GM20431 (cell line): Measurements from ENCODE around the gene GLT8D2.
"Not testable (repeated sequence)": the region's sequence is repeated elsewhere in the genome, so short reads cannot be mapped to it uniquely, and the experiment has no call there.

Source experiments
- in situ Hi-C: fragments of 300-500 bp; cut with MseI, MboI; formaldehyde crosslinking; loops from one replicate; pipeline ENCODE4 v1.15.0; 2020; ENCODE audit warnings: low sequenced_read_pairs; ENCODE audit not compliant: unreplicated experiment

GLT8D2 gene

GRCh38 chr12:104054681-104055346, 4.8 kb upstream of the GLT8D2 start:
- in situ Hi-C loops: no loop called here

GRCh38 chr12:104050436-104050835, 449 bp upstream of the GLT8D2 start:
- in situ Hi-C loops: no loop called here

- in situ Hi-C loops: no loop called here
Measured at GRCh38 chr12:104049278-104049902, 597 bp downstream of the GLT8D2 start.

- in situ Hi-C loops: no loop called here
Measured at GRCh38 chr12:104048811-104049210, 1.2 kb downstream of the GLT8D2 start.

DNA sequence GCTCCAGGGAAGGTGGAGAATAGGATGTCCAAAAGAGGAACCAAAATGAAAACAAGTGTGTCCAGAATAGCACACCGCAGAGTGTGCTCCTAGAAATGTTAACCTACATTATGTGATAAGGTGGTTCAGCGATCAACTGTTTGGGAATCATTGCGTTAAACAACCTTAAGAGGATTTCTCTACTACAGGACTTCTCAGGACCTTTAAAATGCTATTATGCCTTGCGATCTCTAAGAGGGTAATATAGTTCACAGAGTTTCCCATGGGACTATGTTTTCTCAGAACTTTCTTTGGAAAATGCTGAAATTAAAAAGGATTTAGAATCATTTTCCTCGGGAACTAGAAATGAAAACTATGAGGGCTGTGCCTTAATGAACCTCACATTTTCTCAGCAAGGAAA, 1.8 kb downstream of the GLT8D2 start:
- in situ Hi-C loops: no loop called here

DNA sequence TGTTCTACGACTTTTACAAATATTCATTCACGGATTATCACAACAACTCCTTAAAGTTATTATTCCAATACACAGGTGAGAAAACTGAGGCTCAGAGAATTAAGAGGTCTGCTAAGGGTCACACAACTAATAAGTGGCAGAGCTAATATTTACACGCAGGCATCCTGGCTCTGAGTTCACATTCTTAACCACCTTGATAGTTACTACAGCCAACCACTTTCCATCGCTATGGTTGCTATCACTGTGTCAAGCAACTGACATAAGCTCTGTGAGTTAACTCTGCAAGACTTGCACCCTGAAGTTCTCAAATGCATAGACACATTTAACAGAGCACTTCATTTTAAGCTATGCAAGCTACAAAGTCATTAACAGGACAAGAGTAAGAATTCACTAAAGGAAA, 3.7 kb downstream of the GLT8D2 start:
- in situ Hi-C loops: no loop called here

GRCh38 chr12:104044158-104044557, 5.8 kb downstream of the GLT8D2 start:
- in situ Hi-C loops: no loop called here

GRCh38 chr12:104042580-104042979, 7.4 kb downstream of the GLT8D2 start:
- in situ Hi-C loops: no loop called here

- in situ Hi-C loops: not testable (repeated sequence)
Measured at GRCh38 chr12:104039769-104040168, 10.2 kb downstream of the GLT8D2 start.

- in situ Hi-C loops: not testable (repeated sequence)
Measured at GRCh38 chr12:104036143-104036542, 13.8 kb downstream of the GLT8D2 start.

DNA sequence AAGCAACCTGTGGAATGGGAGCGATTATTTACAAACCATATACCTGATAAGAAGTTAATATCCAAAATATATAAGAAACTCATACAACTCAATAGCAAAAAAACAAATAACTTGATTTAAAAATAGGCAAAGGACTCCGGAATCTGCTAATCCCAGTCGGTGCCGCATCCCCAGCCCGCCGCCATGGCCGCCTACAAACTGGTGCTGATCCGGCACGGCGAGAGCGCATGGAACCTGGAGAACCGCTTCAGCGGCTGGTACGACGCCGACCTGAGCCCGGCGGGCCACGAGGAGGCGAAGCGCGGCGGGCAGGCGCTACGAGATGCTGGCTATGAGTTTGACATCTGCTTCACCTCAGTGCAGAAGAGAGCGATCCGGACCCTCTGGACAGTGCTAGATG, 19.4 kb downstream of the GLT8D2 start:
- in situ Hi-C loops: not testable (repeated sequence)

DNA sequence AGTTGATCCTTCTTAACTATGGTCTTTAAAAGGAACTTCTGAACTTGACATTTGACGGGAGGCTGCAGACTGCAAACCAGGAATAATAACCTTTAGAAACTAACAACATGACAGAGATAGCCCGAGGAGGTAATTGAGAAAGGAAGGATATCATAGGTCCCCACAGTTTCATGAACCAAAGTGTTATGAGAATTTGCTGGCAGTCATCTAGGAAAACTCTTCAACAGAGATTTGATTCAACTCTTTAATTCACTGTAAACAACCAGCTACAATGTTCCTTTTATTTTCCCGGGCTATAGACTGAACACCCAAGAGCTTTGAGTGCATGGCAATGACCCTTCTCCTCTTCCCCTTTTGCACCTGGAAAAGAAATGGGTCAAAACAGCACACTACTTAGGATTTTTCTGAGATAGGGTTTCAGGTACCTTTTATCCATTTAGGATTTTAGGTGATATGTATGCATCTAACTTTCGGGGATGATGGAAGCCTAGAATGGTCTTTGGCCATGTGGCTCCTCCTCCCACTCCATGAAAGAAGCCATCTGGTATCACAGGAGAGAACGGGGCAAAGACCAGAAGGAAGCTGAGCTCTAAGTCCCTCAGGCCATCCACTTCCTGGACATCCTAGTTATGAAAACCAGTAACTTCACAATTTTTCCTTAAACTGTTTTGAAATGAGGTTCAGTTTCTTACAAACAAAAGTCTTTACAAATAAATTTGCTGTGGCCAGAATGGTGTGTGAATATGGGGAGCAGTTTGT, 23.0 kb downstream of the GLT8D2 start:
- in situ Hi-C loops: no loop called here

DNA sequence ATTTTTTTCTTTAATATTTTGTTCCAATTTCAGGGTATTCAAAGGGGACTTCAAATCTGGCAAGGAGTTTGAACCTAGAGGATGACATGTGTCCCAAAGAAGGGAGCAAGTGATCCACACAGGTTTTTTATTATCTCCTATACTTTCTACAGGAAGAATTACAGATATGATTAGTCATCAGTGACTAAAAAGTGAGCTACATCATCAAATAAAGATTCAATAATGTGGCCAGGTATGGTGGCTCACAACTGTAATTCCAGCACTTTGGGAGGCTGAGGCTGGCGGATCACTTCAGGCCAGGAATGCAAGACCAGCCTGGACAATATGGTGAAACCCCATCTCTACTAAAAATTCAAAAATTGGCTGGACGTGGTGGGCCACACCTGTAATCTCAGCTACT, 24.2 kb downstream of the GLT8D2 start:
- in situ Hi-C loops: no loop called here

GRCh38 chr12:104024348-104024747, 25.6 kb downstream of the GLT8D2 start:
- in situ Hi-C loops: no loop called here

- in situ Hi-C loops: no loop called here
Measured at GRCh38 chr12:104023710-104024109, 26.3 kb downstream of the GLT8D2 start.

DNA sequence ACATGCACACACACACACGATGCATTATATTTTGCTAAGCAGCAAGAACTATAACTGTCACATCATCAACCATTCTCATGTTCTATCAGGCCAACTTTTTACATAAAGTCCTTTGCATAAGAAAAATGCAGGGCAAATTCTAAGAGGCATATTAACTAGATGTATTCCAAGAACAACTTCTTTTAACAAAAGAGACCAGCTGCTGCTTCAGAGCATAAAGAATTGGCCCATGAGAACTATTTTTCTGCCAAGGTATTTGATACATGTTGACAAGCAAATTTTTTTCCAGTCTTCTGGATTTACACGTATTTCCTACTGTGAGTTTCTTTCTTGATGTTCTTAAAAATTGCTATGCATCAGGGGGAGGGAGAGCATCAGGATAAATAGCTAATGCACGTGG, 27.2 kb downstream of the GLT8D2 start:
- in situ Hi-C loops: no loop called here

- in situ Hi-C loops: not testable (repeated sequence)
Measured at GRCh38 chr12:104021862-104022261, 28.1 kb downstream of the GLT8D2 start.

DNA sequence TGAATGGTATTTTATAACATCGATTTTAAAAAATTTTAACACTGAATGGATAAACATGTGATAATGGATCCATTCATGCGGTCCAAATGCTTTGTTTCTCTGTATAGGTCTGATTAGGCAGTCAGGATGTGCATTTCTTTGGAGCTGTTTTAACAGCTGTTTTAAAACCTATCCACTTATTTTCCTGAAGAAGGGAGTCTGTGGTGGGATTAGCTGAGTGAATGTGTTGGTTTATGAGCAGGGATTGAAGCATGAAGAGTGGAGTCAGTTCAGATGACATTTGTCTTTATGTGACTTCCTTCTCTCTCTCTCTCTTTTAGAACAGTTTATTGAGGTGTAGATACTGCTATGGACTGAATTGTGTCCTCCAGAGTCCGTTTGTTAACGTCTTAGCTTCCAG, 37.7 kb downstream of the GLT8D2 start:
- in situ Hi-C loops: no loop called here

DNA sequence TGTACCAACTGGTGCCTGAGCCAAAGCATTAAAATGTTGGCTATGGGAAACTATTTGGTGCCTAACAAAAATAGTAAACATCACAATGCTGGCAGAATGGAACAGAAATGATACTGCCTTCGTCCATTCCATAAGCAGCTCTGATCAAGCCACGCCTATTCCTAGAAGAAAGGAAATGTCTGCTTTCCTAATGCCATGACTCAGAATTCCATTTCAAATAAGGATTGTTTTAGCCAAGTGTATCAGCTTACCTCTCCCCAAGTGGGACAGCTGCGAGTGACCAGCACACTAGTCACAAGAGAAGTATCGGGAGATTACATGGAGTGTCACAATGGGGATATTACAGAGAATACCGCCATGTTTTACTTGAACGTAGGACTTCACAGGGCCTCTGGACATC, 38.7 kb downstream of the GLT8D2 start:
- in situ Hi-C loops: no loop called here

DNA sequence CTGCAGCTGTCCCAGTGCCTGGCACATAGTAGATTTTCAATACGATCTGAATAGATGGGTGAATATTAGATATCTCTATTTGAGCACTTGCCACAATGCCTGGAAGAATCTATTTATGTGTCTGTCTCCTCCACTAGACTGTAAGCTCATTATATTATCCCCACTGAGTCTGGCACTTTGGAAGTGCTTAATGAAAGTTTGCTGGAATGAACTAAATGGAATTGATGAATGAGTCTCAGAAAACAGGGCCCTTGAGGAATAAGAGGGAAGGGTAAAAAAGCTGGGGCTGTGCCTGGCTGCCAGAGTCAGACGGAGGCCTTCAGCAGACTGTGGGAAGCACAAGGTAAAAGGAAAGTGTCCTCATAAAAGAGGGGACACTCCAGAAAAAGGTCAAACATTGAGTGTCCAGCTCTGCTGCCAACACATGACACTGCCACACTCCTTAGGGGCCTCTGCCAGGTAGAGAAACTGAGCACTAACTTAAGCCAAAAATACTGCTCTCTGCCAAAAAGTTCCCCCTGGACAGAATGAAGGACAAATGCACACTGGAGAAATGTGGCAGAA, 39.3 kb downstream of the GLT8D2 start:
- in situ Hi-C loops: no loop called here

GRCh38 chr12:104010121-104010520, 39.9 kb downstream of the GLT8D2 start:
- in situ Hi-C loops: no loop called here
